ENCODE data around the gene OAS3.
A peak's percentile ranks its signal among the peaks of the same experiment; 100 is the strongest.
"Not testable (repeated sequence)": the region's sequence is repeated elsewhere in the genome, so short reads cannot be mapped to it uniquely, and the experiment has no call there.

OAS3 gene

GRCh38 chr12:112907415-112908157, 30.7 kb upstream of the OAS3 start:
- TF ChIP-seq JUND (IDR thresholded peaks at IDR 0.05; ENCODE audit: low read depth), result no peak
- in situ Hi-C loops (cut with HindIII; ENCODE audit: low pct_unique_long_range_greater_than_20kb, low sequenced_read_pairs), result no loop called here
- no peak for DNase-seq (ENCODE audit: low read depth in 1 of 2, low spot score in 1 of 2)

GRCh38 chr12:112908548-112908947, 29.7 kb upstream of the OAS3 start:
- no peak for DNase-seq (ENCODE audit: low read depth in 1 of 2, low spot score in 1 of 2)
- in situ Hi-C loops (cut with HindIII; ENCODE audit: low pct_unique_long_range_greater_than_20kb, low sequenced_read_pairs), result no loop called here
- no peak for TF ChIP-seq JUND (IDR thresholded peaks at IDR 0.05; ENCODE audit: low read depth)

GRCh38 chr12:112909693-112910092, 28.6 kb upstream of the OAS3 start:
- TF ChIP-seq JUND (IDR thresholded peaks at IDR 0.05; ENCODE audit: low read depth), result no peak
- in situ Hi-C loops (cut with HindIII; ENCODE audit: low pct_unique_long_range_greater_than_20kb, low sequenced_read_pairs), result no loop called here
- no peak for DNase-seq (ENCODE audit: low read depth in 1 of 2, low spot score in 1 of 2)

GRCh38 chr12:112913038-112913688, 25.1 kb upstream of the OAS3 start:
- DNase-seq (ENCODE audit: low read depth in 1 of 2, low spot score in 1 of 2), result no peak
- TF ChIP-seq JUND (IDR thresholded peaks at IDR 0.05; ENCODE audit: low read depth), result no peak
- in situ Hi-C loops (cut with HindIII; ENCODE audit: low pct_unique_long_range_greater_than_20kb, low sequenced_read_pairs), result no loop called here

DNA sequence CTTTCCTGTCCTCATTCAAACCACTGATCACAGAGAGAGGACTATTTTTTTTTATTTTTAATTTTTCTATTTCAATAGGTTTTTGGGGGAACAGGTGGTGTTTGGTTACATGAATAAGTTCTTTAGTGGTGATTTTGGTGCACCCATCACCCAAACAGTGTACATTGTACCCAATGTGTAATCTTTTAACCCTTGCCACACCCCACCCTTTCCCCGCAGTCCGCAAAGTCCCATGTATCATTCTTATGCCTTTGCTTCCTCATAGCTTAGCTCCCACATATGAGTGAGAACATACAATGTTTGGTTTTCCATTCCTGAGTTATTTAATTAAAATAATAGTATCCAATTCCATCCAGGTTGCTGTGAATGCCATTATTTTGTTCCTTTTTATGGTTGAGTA, 24.4 kb upstream of the OAS3 start:
- DNase-seq (ENCODE audit: low read depth in 1 of 2, low spot score in 1 of 2); in situ Hi-C loops (cut with HindIII; ENCODE audit: low pct_unique_long_range_greater_than_20kb, low sequenced_read_pairs): not testable (repeated sequence)

DNA sequence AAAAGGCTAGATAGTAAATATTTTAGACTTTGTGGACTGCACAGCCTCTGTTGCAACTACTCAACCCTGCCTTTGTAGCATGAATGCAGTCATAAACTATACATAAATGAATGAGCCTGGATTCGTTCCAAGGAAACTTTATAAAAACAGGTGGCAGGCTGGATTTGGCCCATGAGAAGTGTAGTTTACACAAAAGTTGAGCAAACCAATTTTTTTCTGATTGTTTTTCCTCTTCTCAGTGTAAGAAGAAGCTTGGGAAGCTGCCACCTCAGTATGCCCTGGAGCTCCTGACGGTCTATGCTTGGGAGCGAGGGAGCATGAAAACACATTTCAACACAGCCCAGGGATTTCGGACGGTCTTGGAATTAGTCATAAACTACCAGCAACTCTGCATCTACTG, 22.0 kb upstream of the OAS3 start:
- in situ Hi-C loops (cut with HindIII; ENCODE audit: low pct_unique_long_range_greater_than_20kb, low sequenced_read_pairs), result no loop called here
- no peak for TF ChIP-seq JUND (IDR thresholded peaks at IDR 0.05; ENCODE audit: low read depth)
- DNase-seq (ENCODE audit: low read depth in 1 of 2, low spot score in 1 of 2), result peak in 1 of 2 experiments; percentile 71

DNA sequence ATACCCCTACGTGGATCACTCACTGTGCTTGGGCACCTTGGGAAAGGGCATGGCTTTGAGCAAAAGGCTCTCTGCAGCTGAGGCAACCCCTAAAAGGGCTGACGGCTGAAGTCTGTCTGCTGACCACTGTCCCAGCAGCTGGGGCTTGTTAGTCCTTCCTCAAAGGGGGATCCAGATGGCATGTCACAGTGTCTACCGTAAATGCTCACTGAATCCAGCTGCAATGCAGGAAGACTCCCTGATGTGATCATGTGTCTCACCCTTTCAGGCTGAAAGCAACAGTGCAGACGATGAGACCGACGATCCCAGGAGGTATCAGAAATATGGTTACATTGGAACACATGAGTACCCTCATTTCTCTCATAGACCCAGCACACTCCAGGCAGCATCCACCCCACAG, 19.2 kb upstream of the OAS3 start:
- in situ Hi-C loops (cut with HindIII; ENCODE audit: low pct_unique_long_range_greater_than_20kb, low sequenced_read_pairs), result no loop called here
- TF ChIP-seq JUND (IDR thresholded peaks at IDR 0.05; ENCODE audit: low read depth), result no peak
- no peak for DNase-seq (ENCODE audit: low read depth in 1 of 2, low spot score in 1 of 2)

- in situ Hi-C loops (cut with HindIII; ENCODE audit: low pct_unique_long_range_greater_than_20kb, low sequenced_read_pairs), result no loop called here
- DNase-seq (ENCODE audit: low read depth in 1 of 2, low spot score in 1 of 2), result no peak
- no peak for TF ChIP-seq JUND (IDR thresholded peaks at IDR 0.05; ENCODE audit: low read depth)
Observed at GRCh38 chr12:112924986-112925385, 13.3 kb upstream of the OAS3 start.

GRCh38 chr12:112926416-112927033, 11.7 kb upstream of the OAS3 start:
- in situ Hi-C loops (cut with HindIII; ENCODE audit: low pct_unique_long_range_greater_than_20kb, low sequenced_read_pairs), result not testable (repeated sequence)
- peak in 1 of 2 experiments; percentile 41 for DNase-seq (ENCODE audit: low read depth in 1 of 2, low spot score in 1 of 2)

DNA sequence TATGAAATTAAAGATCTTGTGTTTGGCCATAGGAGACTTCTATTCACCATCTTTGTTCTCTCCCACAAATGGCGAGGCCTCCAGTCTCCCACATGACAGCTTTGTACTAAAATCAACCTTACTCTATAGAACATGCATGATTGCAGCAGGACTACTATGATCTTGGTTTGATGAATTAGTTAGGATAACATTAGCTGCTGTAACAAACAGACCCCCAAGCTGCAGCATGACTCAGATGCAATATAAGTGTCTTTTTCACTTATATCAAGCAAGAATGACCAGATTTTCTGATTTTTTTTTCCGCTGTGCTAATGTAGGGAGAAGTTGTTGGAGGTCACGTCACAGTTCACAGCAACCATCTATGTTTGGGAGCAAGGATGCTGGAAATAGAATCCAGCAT, 10.8 kb upstream of the OAS3 start:
- in situ Hi-C loops (cut with HindIII; ENCODE audit: low pct_unique_long_range_greater_than_20kb, low sequenced_read_pairs), result no loop called here
- no peak for DNase-seq (ENCODE audit: low read depth in 1 of 2, low spot score in 1 of 2)
- no peak for TF ChIP-seq JUND (IDR thresholded peaks at IDR 0.05; ENCODE audit: low read depth)

- in situ Hi-C loops (cut with HindIII; ENCODE audit: low pct_unique_long_range_greater_than_20kb, low sequenced_read_pairs), result no loop called here
- DNase-seq (ENCODE audit: low read depth in 1 of 2, low spot score in 1 of 2), result no peak
- no peak for TF ChIP-seq JUND (IDR thresholded peaks at IDR 0.05; ENCODE audit: low read depth)
Observed at GRCh38 chr12:112927925-112928324, 10.3 kb upstream of the OAS3 start.

- no peak for TF ChIP-seq JUND (IDR thresholded peaks at IDR 0.05; ENCODE audit: low read depth)
- in situ Hi-C loops (cut with HindIII; ENCODE audit: low pct_unique_long_range_greater_than_20kb, low sequenced_read_pairs), result no loop called here
- no peak for DNase-seq (ENCODE audit: low read depth in 1 of 2, low spot score in 1 of 2)
Observed at GRCh38 chr12:112928978-112929377, 9.3 kb upstream of the OAS3 start.

GRCh38 chr12:112929715-112930114, 8.6 kb upstream of the OAS3 start:
- DNase-seq (ENCODE audit: low read depth in 1 of 2, low spot score in 1 of 2), result no peak
- in situ Hi-C loops (cut with HindIII; ENCODE audit: low pct_unique_long_range_greater_than_20kb, low sequenced_read_pairs), result no loop called here
- TF ChIP-seq JUND (IDR thresholded peaks at IDR 0.05; ENCODE audit: low read depth), result no peak

All from T47D (cell line).